Endodermal cell (in vitro differentiated cells): ENCODE measurements around the gene MORC1. TPM values are rescaled to one million over a fixed set of nuclear protein-coding genes. Genes with fewer than 3 reads are reported as not detected.
"Not testable (repeated sequence)": the region's sequence is repeated elsewhere in the genome, so short reads cannot be mapped to it uniquely, and the experiment has no call there.

ENCODE experiments used
- DNase-seq: peaks from one replicate; pipeline ENCODE4 v3.0.0-alpha.2; 2017
- H3K27ac ChIP-seq: 2 replicates; pipeline ENCODE4 v1.5.1; 2013; ENCODE audit warnings: mild to moderate bottlenecking, low read depth, low read length, moderate library complexity
- H3K27me3 ChIP-seq: 2 replicates; pipeline ENCODE4 v1.6.1; 2013; ENCODE audit warnings: mild to moderate bottlenecking, low read length, moderate library complexity; ENCODE audit not compliant: insufficient read depth, control insufficient read depth, poor library complexity, severe bottlenecking
- H3K36me3 ChIP-seq: 2 replicates; pipeline ENCODE4 v1.7.0; 2013; ENCODE audit warnings: mild to moderate bottlenecking, low read length, moderate library complexity; ENCODE audit not compliant: control insufficient read depth, insufficient read depth
- H3K4me1 ChIP-seq: one replicate; pipeline ENCODE4 v1.7.0; 2013; ENCODE audit warnings: low read length; ENCODE audit not compliant: control insufficient read depth, insufficient read depth
- H3K4me3 ChIP-seq: 2 replicates; pipeline ENCODE4 v1.5.1; 2013; ENCODE audit warnings: mild to moderate bottlenecking, low read length, moderate library complexity
- H3K9ac ChIP-seq: 2 replicates; pipeline ENCODE4 v1.6.1; 2013; ENCODE audit warnings: mild to moderate bottlenecking, low read length, moderate library complexity; ENCODE audit not compliant: poor library complexity, severe bottlenecking; ENCODE audit errors: extremely low read depth
- H3K9me3 ChIP-seq: 2 replicates; pipeline ENCODE4 v1.6.1; 2013; ENCODE audit warnings: mild to moderate bottlenecking, low read length, moderate library complexity; ENCODE audit not compliant: control insufficient read depth
- H3K27ac Mint-ChIP-seq: 2 replicates; pipeline ENCODE4 v1.8.0; 2020; ENCODE audit warnings: mixed read lengths
- H3K27me3 Mint-ChIP-seq: 2 replicates; pipeline ENCODE4 v1.8.0; 2021; ENCODE audit warnings: mild to moderate bottlenecking, mixed read lengths; ENCODE audit not compliant: insufficient read depth
- H3K36me3 Mint-ChIP-seq: 2 replicates; pipeline ENCODE4 v1.8.0; 2020; ENCODE audit warnings: low read depth, mixed read lengths
- H3K4me1 Mint-ChIP-seq: 2 replicates; pipeline ENCODE4 v1.8.0; 2020; ENCODE audit warnings: mixed read lengths
- H3K4me3 Mint-ChIP-seq: 2 replicates; pipeline ENCODE4 v1.8.0; 2020; ENCODE audit warnings: mild to moderate bottlenecking, moderate library complexity, mixed read lengths
- H3K9me3 Mint-ChIP-seq: 2 replicates; pipeline ENCODE4 v1.8.0; 2020; ENCODE audit warnings: mild to moderate bottlenecking, mixed read lengths
- WGBS, 2 experiments: methylation state at CpG; one replicate each; pipeline versions ENCODE4 v1.1.5 to v1.1.7; 2013; ENCODE audit warnings: missing lambda C conversion rate in 2 of 2, mixed read lengths in 1 of 2; ENCODE audit not compliant: insufficient coverage in 1 of 2, insufficient read length in 1 of 2; 5-methylcytosine and 5-hydroxymethylcytosine counted together
- total RNA-seq, 2 donors: library from RNA; stranded (reverse); fragmentation: NEBNext Ultra II Directional in 1 of 2; extraction: Animal tissue kit (Norgen Biotek cat#: 25700) in 1 of 2; gene quantifications; 2 replicates in 1 of 2; 3 replicates in 1 of 2; pipeline ENCODE4 v1.2.1, GENCODE V29; 2021
- TF ChIP-seq, protein P1 (sequence below): fragments of 200-600 bp; sonication (generic); conservative IDR thresholded peaks from 2 replicates; pipeline ENCODE4 v1.5.0; 2021; ENCODE audit warnings: antibody characterized with exemption, mild to moderate bottlenecking

Gene MORC1
- total RNA-seq, 2 donors from 2014 or later: not detected

DNA sequence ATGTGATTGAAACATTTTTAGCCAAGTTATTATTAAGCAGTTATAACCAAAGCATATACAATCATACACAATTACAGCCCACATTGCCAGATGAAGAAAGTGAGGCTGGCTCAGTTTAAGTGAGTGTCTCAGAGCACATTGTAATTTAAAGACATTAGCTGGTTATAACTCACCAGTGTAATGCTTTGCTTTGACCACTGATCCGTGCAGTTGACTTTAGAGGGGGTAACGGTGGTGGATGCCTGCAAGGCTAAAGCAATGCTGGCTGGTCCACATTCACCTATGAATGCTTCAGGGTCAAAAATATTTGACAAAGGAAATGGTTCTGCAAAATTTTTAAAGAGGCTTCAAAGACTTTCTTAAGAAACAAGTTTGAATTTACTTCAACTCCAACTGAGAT, 19.8 kb upstream of the MORC1 start:
- peaks cover 3% of the 10 kb centered on the region for H3K4me1 Mint-ChIP-seq
- H3K27ac Mint-ChIP-seq: no peak overlapping the region
- H3K4me1 ChIP-seq: no peaks in the 10 kb centered on the region
- H3K9me3 Mint-ChIP-seq: no peaks in the 10 kb centered on the region
- no peak overlapping the region for H3K27ac ChIP-seq
- no peak for DNase-seq
- 71 to 72% methylated on average over 2 of the region's 2 CpGs for WGBS, 2 experiments
- no peak overlapping the region for H3K4me3 ChIP-seq
- H3K36me3 Mint-ChIP-seq: no peaks in the 10 kb centered on the region
- TF ChIP-seq, protein P1, sequence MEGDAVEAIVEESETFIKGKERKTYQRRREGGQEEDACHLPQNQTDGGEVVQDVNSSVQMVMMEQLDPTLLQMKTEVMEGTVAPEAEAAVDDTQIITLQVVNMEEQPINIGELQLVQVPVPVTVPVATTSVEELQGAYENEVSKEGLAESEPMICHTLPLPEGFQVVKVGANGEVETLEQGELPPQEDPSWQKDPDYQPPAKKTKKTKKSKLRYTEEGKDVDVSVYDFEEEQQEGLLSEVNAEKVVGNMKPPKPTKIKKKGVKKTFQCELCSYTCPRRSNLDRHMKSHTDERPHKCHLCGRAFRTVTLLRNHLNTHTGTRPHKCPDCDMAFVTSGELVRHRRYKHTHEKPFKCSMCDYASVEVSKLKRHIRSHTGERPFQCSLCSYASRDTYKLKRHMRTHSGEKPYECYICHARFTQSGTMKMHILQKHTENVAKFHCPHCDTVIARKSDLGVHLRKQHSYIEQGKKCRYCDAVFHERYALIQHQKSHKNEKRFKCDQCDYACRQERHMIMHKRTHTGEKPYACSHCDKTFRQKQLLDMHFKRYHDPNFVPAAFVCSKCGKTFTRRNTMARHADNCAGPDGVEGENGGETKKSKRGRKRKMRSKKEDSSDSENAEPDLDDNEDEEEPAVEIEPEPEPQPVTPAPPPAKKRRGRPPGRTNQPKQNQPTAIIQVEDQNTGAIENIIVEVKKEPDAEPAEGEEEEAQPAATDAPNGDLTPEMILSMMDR: peak; percentile 31
- H3K36me3 ChIP-seq: no peaks in the 10 kb centered on the region
- no peaks in the 10 kb centered on the region for H3K27me3 ChIP-seq
- H3K4me3 Mint-ChIP-seq: no peak overlapping the region
- H3K9ac ChIP-seq: no peak overlapping the region
- no peaks in the 10 kb centered on the region for H3K27me3 Mint-ChIP-seq
- no peaks in the 10 kb centered on the region for H3K9me3 ChIP-seq

DNA sequence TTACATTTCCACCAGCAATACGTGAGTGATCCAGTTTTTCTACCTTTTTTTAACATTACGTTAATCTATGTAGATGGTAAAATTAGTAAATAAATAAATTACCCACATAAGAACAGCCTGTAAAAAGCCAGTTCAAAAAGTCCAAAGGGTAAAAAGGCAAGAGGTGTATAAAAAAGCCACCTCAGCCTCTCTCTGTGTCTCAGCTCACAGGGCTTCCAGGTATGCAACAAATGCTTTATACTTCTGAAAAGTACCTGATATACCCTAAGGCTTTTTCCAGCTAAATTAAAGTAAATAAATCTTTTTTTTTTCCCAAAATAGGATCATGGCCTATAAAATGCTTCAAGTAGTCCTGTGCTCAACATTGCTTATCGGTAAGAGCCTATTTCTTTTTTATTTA, 18.6 kb upstream of the MORC1 start, which contains the start of gene C3orf85:
TSS of gene C3orf85 (plus strand) at position 197 of the 400 bp plus-strand sequence. CDS start at position 326, 129 bp downstream.
- no peak for DNase-seq
- H3K9me3 ChIP-seq: no peaks in the 10 kb centered on the region
- H3K27ac ChIP-seq: no peak within 1 kb of the TSS
- Mint-ChIP-seq H3K4me3 (no peak within 1 kb of the TSS), H3K27me3 (no peaks in the 10 kb centered on the region), H3K9me3 (no peaks in the 10 kb centered on the region), H3K36me3 (no peaks in the 10 kb centered on the region), H3K4me1 (peaks cover 3% of the 10 kb centered on the region), H3K27ac (no peak within 1 kb of the TSS)
- no peak within 1 kb of the TSS for H3K9ac ChIP-seq
- H3K4me1 ChIP-seq: no peaks in the 10 kb centered on the region
- TF ChIP-seq, protein P1: no peak
- H3K27me3 ChIP-seq: no peaks in the 10 kb centered on the region
- H3K4me3 ChIP-seq: no peak within 1 kb of the TSS
- no peaks in the 10 kb centered on the region for H3K36me3 ChIP-seq
- 93 to 100% methylated on average over 1 of the region's 3 CpGs for WGBS, 2 experiments

DNA sequence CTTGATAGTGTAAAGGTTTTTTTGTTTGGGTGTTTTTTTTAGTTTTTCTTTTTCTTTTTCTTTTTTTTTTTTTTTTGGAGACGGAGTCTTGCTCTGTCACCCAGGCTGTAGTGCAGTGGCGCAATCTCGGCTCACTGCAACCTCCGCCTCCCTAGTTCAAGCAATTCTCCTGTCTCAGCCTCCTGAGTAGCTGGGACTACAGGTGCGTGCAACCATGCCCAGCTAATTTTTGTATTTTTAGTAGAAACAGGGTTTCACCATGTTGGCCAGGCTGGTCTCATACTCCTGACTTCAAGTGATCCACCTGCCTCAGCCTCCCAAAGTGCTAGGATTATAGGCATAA, 15.5 kb upstream of the MORC1 start:
- H3K27me3 Mint-ChIP-seq, H3K9ac ChIP-seq, H3K4me1 Mint-ChIP-seq, H3K27ac ChIP-seq, H3K4me3 ChIP-seq, H3K9me3 Mint-ChIP-seq, H3K27ac Mint-ChIP-seq, H3K27me3 ChIP-seq, H3K4me1 ChIP-seq, H3K4me3 Mint-ChIP-seq, H3K9me3 ChIP-seq, H3K36me3 ChIP-seq, H3K36me3 Mint-ChIP-seq, DNase-seq: not testable (repeated sequence)
- 94 to 95% methylated on average over 4 to 5 of the region's 5 CpGs for WGBS, 2 experiments

GRCh38 chr3:109132801-109133473, 15.0 kb upstream of the MORC1 start:
- H3K27me3 ChIP-seq: no peaks in the 10 kb centered on the region
- no peak overlapping the region for H3K27ac ChIP-seq
- TF ChIP-seq, protein P1: no peak
- no peak overlapping the region for H3K4me3 ChIP-seq
- WGBS, 2 experiments: 89 to 95% methylated on average over 2 to 5 of the region's 5 CpGs
- Mint-ChIP-seq H3K4me3 (no peak overlapping the region), H3K4me1 (no peaks in the 10 kb centered on the region), H3K27me3 (no peaks in the 10 kb centered on the region), H3K27ac (no peak overlapping the region), H3K9me3 (no peaks in the 10 kb centered on the region), H3K36me3 (no peaks in the 10 kb centered on the region)
- DNase-seq: no peak
- H3K9ac ChIP-seq: no peak overlapping the region
- no peaks in the 10 kb centered on the region for H3K4me1 ChIP-seq
- no peaks in the 10 kb centered on the region for H3K9me3 ChIP-seq
- H3K36me3 ChIP-seq: no peaks in the 10 kb centered on the region
